Liver (tissue), 9 donors: Measurements from ENCODE around the gene HGFAC. TPM values are rescaled to one million over a fixed set of nuclear protein-coding genes. Genes with fewer than 3 reads are reported as not detected.
A peak's percentile ranks its signal among the peaks of the same experiment; 100 is the strongest.

Source experiments
- DNase-seq: peaks from one replicate; pipeline ENCODE4 v3.0.0-alpha.2; 2017; ENCODE audit warnings: low spot score
- H3K27ac ChIP-seq, 2 donors: one replicate each; pipeline ENCODE4 v1.7.0; 2013; ENCODE audit warnings: inconsistent platforms in 2 of 2, low read length in 2 of 2, control low read depth in 1 of 2, low read depth in 1 of 2, mild to moderate bottlenecking in 1 of 2
- H3K27me3 ChIP-seq, 4 donors: one replicate each; pipeline versions ENCODE4 v1.6.1 to v1.7.0; 2013; ENCODE audit warnings: low read length in 3 of 4, inconsistent platforms in 1 of 4, mild to moderate bottlenecking in 1 of 4, moderate library complexity in 1 of 4; ENCODE audit not compliant: control insufficient read depth in 4 of 4, insufficient read depth in 4 of 4
- H3K36me3 ChIP-seq, 4 donors: one replicate each; pipeline versions ENCODE4 v1.6.1 to v1.7.0; 2013; ENCODE audit warnings: low read length in 3 of 4, mild to moderate bottlenecking in 3 of 4, low read depth in 1 of 4, moderate library complexity in 1 of 4; ENCODE audit not compliant: control insufficient read depth in 4 of 4, insufficient read depth in 3 of 4
- H3K4me1 ChIP-seq, 4 donors: one replicate each; pipeline versions ENCODE4 v1.6.1 to v1.7.0; 2013; ENCODE audit warnings: low read length in 3 of 4, mild to moderate bottlenecking in 3 of 4, moderate library complexity in 1 of 4; ENCODE audit not compliant: control insufficient read depth in 4 of 4, insufficient read depth in 4 of 4
- H3K4me3 ChIP-seq, 3 donors: one replicate each; pipeline versions ENCODE4 v1.6.1 to v1.7.0; 2013; ENCODE audit warnings: low read length in 3 of 3, control low read depth in 1 of 3, low read depth in 1 of 3, mild to moderate bottlenecking in 1 of 3
- H3K9ac ChIP-seq, 2 donors: one replicate each; pipeline ENCODE4 v1.7.0; 2013; ENCODE audit warnings: low read length in 2 of 2, mild to moderate bottlenecking in 2 of 2, moderate library complexity in 2 of 2, control low read depth in 1 of 2, low read depth in 1 of 2
- H3K9me3 ChIP-seq, 4 donors: one replicate each; pipeline versions ENCODE4 v1.6.1 to v1.7.0; 2013; ENCODE audit warnings: low read length in 3 of 4; ENCODE audit not compliant: control insufficient read depth in 4 of 4
- GABPA ChIP-seq, 2 donors: IDR thresholded peaks in 1 of 2; conservative IDR thresholded peaks in 1 of 2; 2 replicates each; pipeline ENCODE4 v1.6.1; 2016; ENCODE audit warnings: antibody characterized with exemption in 2 of 2, mild to moderate bottlenecking in 1 of 2, moderate library complexity in 1 of 2
- HNF4A ChIP-seq, 2 donors: conservative IDR thresholded peaks; 2 replicates each; pipeline ENCODE4 v1.6.1; 2016; ENCODE audit warnings: antibody characterized with exemption in 2 of 2, mild to moderate bottlenecking in 2 of 2
- HNF4G ChIP-seq: IDR thresholded peaks from 2 replicates; pipeline ENCODE4 v1.6.1; 2016; ENCODE audit warnings: antibody characterized with exemption
- MAX ChIP-seq: IDR thresholded peaks from 2 replicates; pipeline ENCODE4 v1.6.1; 2016; ENCODE audit warnings: antibody characterized with exemption
- NR2F2 ChIP-seq: IDR thresholded peaks from 2 replicates; pipeline ENCODE4 v1.6.1; 2016; ENCODE audit warnings: antibody characterized with exemption
- RXRA ChIP-seq, 2 donors: IDR thresholded peaks; 2 replicates each; pipeline ENCODE4 v1.6.1; 2017 to 2018; ENCODE audit warnings: antibody characterized with exemption in 2 of 2, mild to moderate bottlenecking in 1 of 2
- TAF1 ChIP-seq: conservative IDR thresholded peaks from 2 replicates; pipeline ENCODE4 v1.6.1; 2016; ENCODE audit warnings: antibody characterized with exemption, mild to moderate bottlenecking
- ZBTB33 ChIP-seq: IDR thresholded peaks from 2 replicates; pipeline ENCODE4 v1.6.1; 2016; ENCODE audit warnings: antibody characterized with exemption
- WGBS: extraction: QIAGEN DNeasy Blood & Tissue Kit; methylation state at CpG from one replicate; pipeline ENCODE4 v1.1.7; 2013; 5-methylcytosine and 5-hydroxymethylcytosine counted together
- polyA plus RNA-seq, 2 donors: library from polyadenylated mRNA; stranded (reverse) in 1 of 2; unstranded in 1 of 2; fragments of 200-250 nt in 1 of 2; fragments of >200 nt in 1 of 2; fragmentation: Nextera tagmentation in 1 of 2; extraction: Ambion mirVana in 1 of 2; gene quantifications; one replicate each; pipeline versions ENCODE4 v1.2.1 to v1.2.3, GENCODE V29; 2013 to 2015
- total RNA-seq, 2 donors: library from RNA; depleted of rRNA; stranded (reverse); fragments of >200 nt; gene quantifications; one replicate each; pipeline ENCODE4 v1.2.3, GENCODE V29; 2014
- TF ChIP-seq, protein P1 (sequence below): fragments of 150-350 bp; IDR thresholded peaks from 2 replicates; pipeline ENCODE4 v1.5.1; 2017; ENCODE audit warnings: improper control_type of control experiment, low read depth, low read length; ENCODE audit not compliant: missing input control
- TF ChIP-seq, protein P2 (sequence below): IDR thresholded peaks from 2 replicates; pipeline ENCODE4 v1.6.1; 2016; ENCODE audit warnings: antibody characterized with exemption, mild to moderate bottlenecking
- donor health status: healthy.
- donor health status: healthy.
- donor health status: healthy.
- donor health status: healthy.
- donor health status: healthy.

Gene HGFAC
- total and polyA plus RNA-seq, 4 donors = 23.3 to 133 (median 82.7) TPM

GRCh38 chr4:3461515-3462291 is 19.9 kb downstream of the HGFAC start:
- Histone ChIP-seq H3K4me3 (no peak overlapping the region), H3K9me3 (no peaks in the 10 kb centered on the region), H3K9ac (no peak overlapping the region), H3K36me3 (no peaks in the 10 kb centered on the region), H3K27ac (no peak overlapping the region), H3K27me3 (no peaks in the 10 kb centered on the region), H3K4me1 (peaks cover 12 to 26% (median 21%) of the 10 kb centered on the region in 4 donors)
- DNase-seq = no peak
- 58% methylated on average over 25 of the region's 25 CpGs for WGBS
- TF ChIP-seq HNF4G (no peak), ZBTB33 (no peak), TAF1 (no peak), NR2F2 (no peak)

- Histone ChIP-seq H3K27ac (no peak overlapping the region), H3K9me3 (no peaks in the 10 kb centered on the region), H3K27me3 (no peaks in the 10 kb centered on the region), H3K4me3 (no peak overlapping the region), H3K4me1 (peaks cover 12 to 26% (median 21%) of the 10 kb centered on the region in 4 donors), H3K36me3 (no peaks in the 10 kb centered on the region), H3K9ac (no peak overlapping the region)
- no peak for DNase-seq
- WGBS = 56% methylated on average over 10 of the region's 10 CpGs
- no peak for TF ChIP-seq ZBTB33
- TF ChIP-seq, protein P1, sequence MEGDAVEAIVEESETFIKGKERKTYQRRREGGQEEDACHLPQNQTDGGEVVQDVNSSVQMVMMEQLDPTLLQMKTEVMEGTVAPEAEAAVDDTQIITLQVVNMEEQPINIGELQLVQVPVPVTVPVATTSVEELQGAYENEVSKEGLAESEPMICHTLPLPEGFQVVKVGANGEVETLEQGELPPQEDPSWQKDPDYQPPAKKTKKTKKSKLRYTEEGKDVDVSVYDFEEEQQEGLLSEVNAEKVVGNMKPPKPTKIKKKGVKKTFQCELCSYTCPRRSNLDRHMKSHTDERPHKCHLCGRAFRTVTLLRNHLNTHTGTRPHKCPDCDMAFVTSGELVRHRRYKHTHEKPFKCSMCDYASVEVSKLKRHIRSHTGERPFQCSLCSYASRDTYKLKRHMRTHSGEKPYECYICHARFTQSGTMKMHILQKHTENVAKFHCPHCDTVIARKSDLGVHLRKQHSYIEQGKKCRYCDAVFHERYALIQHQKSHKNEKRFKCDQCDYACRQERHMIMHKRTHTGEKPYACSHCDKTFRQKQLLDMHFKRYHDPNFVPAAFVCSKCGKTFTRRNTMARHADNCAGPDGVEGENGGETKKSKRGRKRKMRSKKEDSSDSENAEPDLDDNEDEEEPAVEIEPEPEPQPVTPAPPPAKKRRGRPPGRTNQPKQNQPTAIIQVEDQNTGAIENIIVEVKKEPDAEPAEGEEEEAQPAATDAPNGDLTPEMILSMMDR = no peak
- TF ChIP-seq HNF4A (conservative IDR thresholded peaks at IDR 0.05) = peak; percentile 73 to 97
- no peak for TF ChIP-seq GABPA (IDR thresholded peaks at IDR 0.05 in 1 of 2, conservative IDR thresholded peaks at IDR 0.05 in 1 of 2)
- TF ChIP-seq, protein P2, sequence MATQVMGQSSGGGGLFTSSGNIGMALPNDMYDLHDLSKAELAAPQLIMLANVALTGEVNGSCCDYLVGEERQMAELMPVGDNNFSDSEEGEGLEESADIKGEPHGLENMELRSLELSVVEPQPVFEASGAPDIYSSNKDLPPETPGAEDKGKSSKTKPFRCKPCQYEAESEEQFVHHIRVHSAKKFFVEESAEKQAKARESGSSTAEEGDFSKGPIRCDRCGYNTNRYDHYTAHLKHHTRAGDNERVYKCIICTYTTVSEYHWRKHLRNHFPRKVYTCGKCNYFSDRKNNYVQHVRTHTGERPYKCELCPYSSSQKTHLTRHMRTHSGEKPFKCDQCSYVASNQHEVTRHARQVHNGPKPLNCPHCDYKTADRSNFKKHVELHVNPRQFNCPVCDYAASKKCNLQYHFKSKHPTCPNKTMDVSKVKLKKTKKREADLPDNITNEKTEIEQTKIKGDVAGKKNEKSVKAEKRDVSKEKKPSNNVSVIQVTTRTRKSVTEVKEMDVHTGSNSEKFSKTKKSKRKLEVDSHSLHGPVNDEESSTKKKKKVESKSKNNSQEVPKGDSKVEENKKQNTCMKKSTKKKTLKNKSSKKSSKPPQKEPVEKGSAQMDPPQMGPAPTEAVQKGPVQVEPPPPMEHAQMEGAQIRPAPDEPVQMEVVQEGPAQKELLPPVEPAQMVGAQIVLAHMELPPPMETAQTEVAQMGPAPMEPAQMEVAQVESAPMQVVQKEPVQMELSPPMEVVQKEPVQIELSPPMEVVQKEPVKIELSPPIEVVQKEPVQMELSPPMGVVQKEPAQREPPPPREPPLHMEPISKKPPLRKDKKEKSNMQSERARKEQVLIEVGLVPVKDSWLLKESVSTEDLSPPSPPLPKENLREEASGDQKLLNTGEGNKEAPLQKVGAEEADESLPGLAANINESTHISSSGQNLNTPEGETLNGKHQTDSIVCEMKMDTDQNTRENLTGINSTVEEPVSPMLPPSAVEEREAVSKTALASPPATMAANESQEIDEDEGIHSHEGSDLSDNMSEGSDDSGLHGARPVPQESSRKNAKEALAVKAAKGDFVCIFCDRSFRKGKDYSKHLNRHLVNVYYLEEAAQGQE = no peak
- no peak for TF ChIP-seq HNF4G
- TF ChIP-seq MAX = no peak
- TF ChIP-seq RXRA (IDR thresholded peaks at IDR 0.05) = peak in 1 of 2 donors; percentile 64
Measured at GRCh38 chr4:3462321-3462789, 20.6 kb downstream of the HGFAC start.
